GM23338 (cell line): ENCODE data around the gene ADGRV1. TPM values are rescaled to one million over a fixed set of nuclear protein-coding genes. Genes with fewer than 3 reads are reported as not detected.

Source experiments
- ATAC-seq: fragments of 200-7000 bp; cut with Tn5 transposase; 3 replicates; pipeline ENCODE4 v1.9.1; 2020
- DNase-seq: peaks from one replicate; pipeline ENCODE4 v3.0.0-alpha.2; 2015; ENCODE audit warnings: low spot score
- H2AFZ ChIP-seq: fragments of 200-600 bp; sonication (generic); 2 replicates; pipeline ENCODE4 v1.8.0; 2016; ENCODE audit warnings: antibody characterized with exemption, mild to moderate bottlenecking, moderate library complexity
- H3F3A ChIP-seq: fragments of 200-600 bp; sonication (generic); replicated peaks from 2 replicates; pipeline ENCODE4 v1.8.0; 2017; ENCODE audit warnings: antibody characterized with exemption, mixed run types, low read depth
- H3K27ac ChIP-seq: fragments of 200-600 bp; sonication (generic); 2 replicates; pipeline ENCODE4 v1.6.1; 2016; ENCODE audit warnings: low read depth
- H3K27me3 ChIP-seq: fragments of 200-600 bp; sonication (generic); 2 replicates; pipeline ENCODE4 v1.8.0; 2016; ENCODE audit warnings: mild to moderate bottlenecking, mixed run types, moderate library complexity; ENCODE audit not compliant: insufficient read depth
- H3K36me3 ChIP-seq: fragments of 200-600 bp; sonication (generic); 2 replicates; pipeline ENCODE4 v1.8.0; 2016; ENCODE audit warnings: mild to moderate bottlenecking; ENCODE audit not compliant: insufficient read depth
- H3K4me1 ChIP-seq: fragments of 200-600 bp; sonication (generic); 2 replicates; pipeline ENCODE4 v1.8.0; 2016; ENCODE audit warnings: mild to moderate bottlenecking, moderate library complexity; ENCODE audit not compliant: insufficient read depth
- H3K4me2 ChIP-seq: fragments of 200-600 bp; sonication (generic); 2 replicates; pipeline ENCODE4 v1.7.1; 2017; ENCODE audit warnings: mixed run types
- H3K4me3 ChIP-seq: fragments of 200-600 bp; sonication (generic); 2 replicates; pipeline ENCODE4 v1.6.1; 2016; ENCODE audit warnings: mixed run types
- H3K79me2 ChIP-seq: fragments of 200-600 bp; sonication (generic); replicated peaks from 2 replicates; pipeline ENCODE4 v1.8.0; 2017; ENCODE audit warnings: mild to moderate bottlenecking; ENCODE audit not compliant: insufficient read depth
- H3K9me2 ChIP-seq: fragments of 200-600 bp; sonication (generic); 2 replicates; pipeline ENCODE4 v1.8.0; 2017; ENCODE audit not compliant: insufficient read depth
- H4K20me1 ChIP-seq: fragments of 200-600 bp; sonication (generic); replicated peaks from 2 replicates; pipeline ENCODE4 v1.8.0; 2017; ENCODE audit warnings: mild to moderate bottlenecking; ENCODE audit not compliant: insufficient read depth
- H3K27ac Mint-ChIP-seq: 2 replicates; pipeline ENCODE4 v1.8.0; 2020; ENCODE audit warnings: inconsistent platforms, mild to moderate bottlenecking, moderate library complexity, mixed read lengths
- H3K27me3 Mint-ChIP-seq: 3 replicates; pipeline ENCODE4 v1.8.0; 2022; ENCODE audit warnings: low read depth, mild to moderate bottlenecking, moderate library complexity, mixed read lengths, inconsistent platforms; ENCODE audit not compliant: insufficient read depth, poor library complexity
- H3K36me3 Mint-ChIP-seq: 3 replicates; pipeline ENCODE4 v1.8.0; 2021; ENCODE audit warnings: low read depth, mild to moderate bottlenecking, inconsistent platforms, moderate library complexity, mixed read lengths
- H3K4me1 Mint-ChIP-seq: 3 replicates; pipeline ENCODE4 v1.8.0; 2020; ENCODE audit warnings: mild to moderate bottlenecking, inconsistent platforms, mixed read lengths
- H3K4me3 Mint-ChIP-seq: 3 replicates; pipeline ENCODE4 v1.8.0; 2021; ENCODE audit warnings: moderate library complexity, mild to moderate bottlenecking, inconsistent platforms, mixed read lengths
- H3K9me3 Mint-ChIP-seq: 3 replicates; pipeline ENCODE4 v1.8.0; 2020; ENCODE audit warnings: moderate library complexity, mild to moderate bottlenecking, inconsistent platforms, mixed read lengths
- CTCF ChIP-seq, 2 experiments: fragments of 200-600 bp in 1 of 2; sonication (generic) in 1 of 2; conservative IDR thresholded peaks; 2 replicates each; pipeline versions ENCODE4 v1.5.1 to v1.6.1; 2016 to 2017; ENCODE audit warnings: antibody characterized with exemption in 2 of 2, low read depth in 2 of 2, mild to moderate bottlenecking in 2 of 2, moderate library complexity in 1 of 2
- EZH2 ChIP-seq: fragments of 200-600 bp; sonication (generic); IDR thresholded peaks from one replicate; pipeline ENCODE4 v1.8.0; 2017; ENCODE audit warnings: antibody characterized with exemption, mild to moderate bottlenecking, low read depth; ENCODE audit not compliant: unreplicated experiment
- EZH2phosphoT487 ChIP-seq: fragments of 200-600 bp; sonication (generic); IDR thresholded peaks from one replicate; pipeline ENCODE4 v1.8.1; 2018; ENCODE audit warnings: antibody characterized with exemption; ENCODE audit not compliant: unreplicated experiment
- NANOG ChIP-seq: IDR thresholded peaks from 2 replicates; pipeline ENCODE4 v1.6.1; 2016; ENCODE audit warnings: antibody characterized with exemption, borderline replicate concordance
- STAT1 ChIP-seq: IDR thresholded peaks from one replicate; pipeline ENCODE4 v1.6.1; 2016; ENCODE audit warnings: antibody characterized with exemption; ENCODE audit not compliant: unreplicated experiment
- polyA plus RNA-seq: library from polyadenylated mRNA; unstranded; fragments of >200 nt; fragmentation: Nextera tagmentation; extraction: Ambion mirVana; gene quantifications from 2 replicates; pipeline ENCODE4 v1.2.1, GENCODE V29; 2016
- total RNA-seq: library from RNA; depleted of rRNA; stranded (reverse); fragments of >200 nt; shearing (Covaris generic); gene quantifications from 2 replicates; pipeline ENCODE4 v1.2.3, GENCODE V29; 2014
- TF ChIP-seq, protein P1 (sequence below): fragments of 250-450 bp; sonication (Bioruptor Pico); IDR thresholded peaks from 2 replicates; pipeline ENCODE4 v1.5.0; 2020; ENCODE audit warnings: mild to moderate bottlenecking, moderate library complexity
- TF ChIP-seq, protein P2 (sequence below): IDR thresholded peaks from 2 replicates; pipeline ENCODE4 v1.6.1; 2016; ENCODE audit warnings: antibody characterized with exemption

ADGRV1 gene
- total and polyA plus RNA-seq, 2 experiments from 2014 or later = 46.1 to 149 TPM

DNA sequence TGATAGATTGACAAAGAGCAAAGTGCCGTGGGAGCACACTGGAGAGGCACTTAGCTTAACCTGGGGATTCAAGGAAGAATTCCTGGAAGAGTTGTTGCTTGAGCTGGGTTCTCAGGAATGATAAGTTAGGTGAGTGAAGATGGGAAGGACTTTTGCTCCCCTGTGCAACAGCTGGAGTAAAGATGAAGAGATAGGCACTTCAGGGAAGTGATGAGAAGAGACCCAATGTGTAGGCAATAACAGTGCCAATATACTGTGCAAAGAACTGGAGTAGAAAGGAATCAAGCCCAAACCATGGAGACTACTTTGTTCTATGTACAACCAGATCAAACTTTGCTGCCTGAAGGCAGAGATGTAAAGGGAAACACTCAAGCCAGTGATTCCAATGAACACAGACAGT lies 92.2 kb downstream of the ADGRV1 start (continued):
- TF ChIP-seq, protein P1, sequence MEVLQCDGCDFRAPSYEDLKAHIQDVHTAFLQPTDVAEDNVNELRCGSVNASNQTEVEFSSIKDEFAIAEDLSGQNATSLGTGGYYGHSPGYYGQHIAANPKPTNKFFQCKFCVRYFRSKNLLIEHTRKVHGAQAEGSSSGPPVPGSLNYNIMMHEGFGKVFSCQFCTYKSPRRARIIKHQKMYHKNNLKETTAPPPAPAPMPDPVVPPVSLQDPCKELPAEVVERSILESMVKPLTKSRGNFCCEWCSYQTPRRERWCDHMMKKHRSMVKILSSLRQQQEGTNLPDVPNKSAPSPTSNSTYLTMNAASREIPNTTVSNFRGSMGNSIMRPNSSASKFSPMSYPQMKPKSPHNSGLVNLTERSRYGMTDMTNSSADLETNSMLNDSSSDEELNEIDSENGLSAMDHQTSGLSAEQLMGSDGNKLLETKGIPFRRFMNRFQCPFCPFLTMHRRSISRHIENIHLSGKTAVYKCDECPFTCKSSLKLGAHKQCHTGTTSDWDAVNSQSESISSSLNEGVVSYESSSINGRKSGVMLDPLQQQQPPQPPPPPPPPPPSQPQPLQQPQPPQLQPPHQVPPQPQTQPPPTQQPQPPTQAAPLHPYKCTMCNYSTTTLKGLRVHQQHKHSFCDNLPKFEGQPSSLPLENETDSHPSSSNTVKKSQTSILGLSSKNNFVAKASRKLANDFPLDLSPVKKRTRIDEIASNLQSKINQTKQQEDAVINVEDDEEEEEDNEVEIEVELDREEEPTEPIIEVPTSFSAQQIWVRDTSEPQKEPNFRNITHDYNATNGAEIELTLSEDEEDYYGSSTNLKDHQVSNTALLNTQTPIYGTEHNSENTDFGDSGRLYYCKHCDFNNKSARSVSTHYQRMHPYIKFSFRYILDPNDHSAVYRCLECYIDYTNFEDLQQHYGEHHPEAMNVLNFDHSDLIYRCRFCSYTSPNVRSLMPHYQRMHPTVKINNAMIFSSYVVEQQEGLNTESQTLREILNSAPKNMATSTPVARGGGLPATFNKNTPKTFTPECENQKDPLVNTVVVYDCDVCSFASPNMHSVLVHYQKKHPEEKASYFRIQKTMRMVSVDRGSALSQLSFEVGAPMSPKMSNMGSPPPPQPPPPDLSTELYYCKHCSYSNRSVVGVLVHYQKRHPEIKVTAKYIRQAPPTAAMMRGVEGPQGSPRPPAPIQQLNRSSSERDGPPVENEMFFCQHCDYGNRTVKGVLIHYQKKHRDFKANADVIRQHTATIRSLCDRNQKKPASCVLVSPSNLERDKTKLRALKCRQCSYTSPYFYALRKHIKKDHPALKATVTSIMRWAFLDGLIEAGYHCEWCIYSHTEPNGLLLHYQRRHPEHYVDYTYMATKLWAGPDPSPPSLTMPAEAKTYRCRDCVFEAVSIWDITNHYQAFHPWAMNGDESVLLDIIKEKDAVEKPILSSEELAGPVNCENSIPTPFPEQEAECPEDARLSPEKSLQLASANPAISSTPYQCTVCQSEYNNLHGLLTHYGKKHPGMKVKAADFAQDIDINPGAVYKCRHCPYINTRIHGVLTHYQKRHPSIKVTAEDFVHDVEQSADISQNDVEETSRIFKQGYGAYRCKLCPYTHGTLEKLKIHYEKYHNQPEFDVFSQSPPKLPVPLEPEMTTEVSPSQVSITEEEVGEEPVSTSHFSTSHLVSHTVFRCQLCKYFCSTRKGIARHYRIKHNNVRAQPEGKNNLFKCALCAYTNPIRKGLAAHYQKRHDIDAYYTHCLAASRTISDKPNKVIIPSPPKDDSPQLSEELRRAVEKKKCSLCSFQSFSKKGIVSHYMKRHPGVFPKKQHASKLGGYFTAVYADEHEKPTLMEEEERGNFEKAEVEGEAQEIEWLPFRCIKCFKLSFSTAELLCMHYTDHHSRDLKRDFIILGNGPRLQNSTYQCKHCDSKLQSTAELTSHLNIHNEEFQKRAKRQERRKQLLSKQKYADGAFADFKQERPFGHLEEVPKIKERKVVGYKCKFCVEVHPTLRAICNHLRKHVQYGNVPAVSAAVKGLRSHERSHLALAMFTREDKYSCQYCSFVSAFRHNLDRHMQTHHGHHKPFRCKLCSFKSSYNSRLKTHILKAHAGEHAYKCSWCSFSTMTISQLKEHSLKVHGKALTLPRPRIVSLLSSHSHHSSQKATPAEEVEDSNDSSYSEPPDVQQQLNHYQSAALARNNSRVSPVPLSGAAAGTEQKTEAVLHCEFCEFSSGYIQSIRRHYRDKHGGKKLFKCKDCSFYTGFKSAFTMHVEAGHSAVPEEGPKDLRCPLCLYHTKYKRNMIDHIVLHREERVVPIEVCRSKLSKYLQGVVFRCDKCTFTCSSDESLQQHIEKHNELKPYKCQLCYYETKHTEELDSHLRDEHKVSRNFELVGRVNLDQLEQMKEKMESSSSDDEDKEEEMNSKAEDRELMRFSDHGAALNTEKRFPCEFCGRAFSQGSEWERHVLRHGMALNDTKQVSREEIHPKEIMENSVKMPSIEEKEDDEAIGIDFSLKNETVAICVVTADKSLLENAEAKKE = no peak
- no peak for TF ChIP-seq STAT1

DNA sequence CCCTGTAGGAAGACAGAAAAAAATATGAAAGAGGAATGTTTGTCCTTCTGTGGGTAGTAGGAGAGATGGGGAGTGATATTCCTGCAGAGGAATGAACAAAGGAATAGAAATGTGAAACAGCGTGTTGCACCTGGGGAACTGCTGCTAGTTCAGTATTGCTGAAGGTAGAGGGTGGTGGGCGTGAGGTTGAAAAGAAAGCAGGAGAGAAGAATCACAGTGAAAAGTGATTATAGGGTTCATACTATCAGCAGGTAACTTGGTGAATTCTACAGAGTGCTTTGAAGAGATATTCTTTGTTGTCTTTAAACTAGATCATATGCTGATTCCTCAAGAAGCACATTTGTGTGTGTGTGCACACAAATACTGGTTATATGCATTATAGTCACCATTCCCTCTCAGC lies 95.6 kb downstream of the ADGRV1 start:
- Histone ChIP-seq H3K4me2 (no peak overlapping the region), H2AFZ (no peak overlapping the region), H3K79me2 (no peaks in the 10 kb centered on the region; the same call in 1 of the 2 replicates), H3K4me1 (no peaks in the 10 kb centered on the region), H3F3A (no peaks in the 10 kb centered on the region), H3K27ac (0 out of 2 replicates have a peak overlapping the region, but pooled peaks have one; percentile 27), H3K27me3 (no peaks in the 10 kb centered on the region), H4K20me1 (no peaks in the 10 kb centered on the region), H3K36me3 (peaks cover 11% of the 10 kb centered on the region; the same call in 1 of the 2 replicates), H3K4me3 (no peak overlapping the region), H3K9me2 (no peaks in the 10 kb centered on the region)
- no peaks in the 10 kb centered on the region for H3K9me3 Mint-ChIP-seq
- no peak overlapping the region for H3K4me3 Mint-ChIP-seq
- no peaks in the 10 kb centered on the region for H3K27me3 Mint-ChIP-seq
- H3K27ac Mint-ChIP-seq = no peak overlapping the region
- peaks cover 2% of the 10 kb centered on the region for H3K4me1 Mint-ChIP-seq
- H3K36me3 Mint-ChIP-seq = peaks cover 27% of the 10 kb centered on the region
- DNase-seq (no peak), ATAC-seq (no peak)
- TF ChIP-seq CTCF (conservative IDR thresholded peaks at IDR 0.05; ENCODE audit: low read depth in 2 of 2) (no peak), EZH2phosphoT487 (no peak), EZH2 (no peak), NANOG (no peak)
- TF ChIP-seq, protein P2, sequence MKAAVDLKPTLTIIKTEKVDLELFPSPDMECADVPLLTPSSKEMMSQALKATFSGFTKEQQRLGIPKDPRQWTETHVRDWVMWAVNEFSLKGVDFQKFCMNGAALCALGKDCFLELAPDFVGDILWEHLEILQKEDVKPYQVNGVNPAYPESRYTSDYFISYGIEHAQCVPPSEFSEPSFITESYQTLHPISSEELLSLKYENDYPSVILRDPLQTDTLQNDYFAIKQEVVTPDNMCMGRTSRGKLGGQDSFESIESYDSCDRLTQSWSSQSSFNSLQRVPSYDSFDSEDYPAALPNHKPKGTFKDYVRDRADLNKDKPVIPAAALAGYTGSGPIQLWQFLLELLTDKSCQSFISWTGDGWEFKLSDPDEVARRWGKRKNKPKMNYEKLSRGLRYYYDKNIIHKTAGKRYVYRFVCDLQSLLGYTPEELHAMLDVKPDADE = no peak
- TF ChIP-seq, protein P1 = no peak
